Parathyroid adenoma (tissue), 2 donors: ENCODE results near the gene MBNL1.

Experiments used
- H2AFZ ChIP-seq: fragments of 300-600 bp; sonication (generic); one replicate; pipeline ENCODE4 v1.7.0; 2017; ENCODE audit warnings: antibody characterized with exemption, mild to moderate bottlenecking
- H3K27ac ChIP-seq: fragments of 300-600 bp; sonication (generic); one replicate; pipeline ENCODE4 v1.7.0; 2017
- H3K27me3 ChIP-seq: fragments of 300-600 bp; sonication (generic); one replicate; pipeline ENCODE4 v1.7.0; 2017; ENCODE audit warnings: low read length; ENCODE audit not compliant: control insufficient read depth, insufficient read depth
- H3K36me3 ChIP-seq: fragments of 300-600 bp; sonication (generic); one replicate; pipeline ENCODE4 v1.7.0; 2017; ENCODE audit warnings: low read length; ENCODE audit not compliant: control insufficient read depth, insufficient read depth
- H3K4me1 ChIP-seq: fragments of 300-600 bp; sonication (generic); one replicate; pipeline ENCODE4 v1.7.0; 2017; ENCODE audit warnings: control low read depth
- H3K4me2 ChIP-seq: fragments of 300-600 bp; sonication (generic); one replicate; pipeline ENCODE4 v1.7.0; 2017; ENCODE audit warnings: low read length
- H3K4me3 ChIP-seq: fragments of 300-600 bp; sonication (generic); one replicate; pipeline ENCODE4 v1.7.0; 2017; ENCODE audit warnings: low read depth, low read length
- H3K79me2 ChIP-seq: fragments of 300-600 bp; sonication (generic); one replicate; pipeline ENCODE4 v1.7.0; 2017; ENCODE audit warnings: control low read depth
- H3K9ac ChIP-seq: fragments of 300-600 bp; sonication (generic); one replicate; pipeline ENCODE4 v1.7.0; 2017; ENCODE audit warnings: mild to moderate bottlenecking
- H3K9me3 ChIP-seq: fragments of 300-600 bp; sonication (generic); one replicate; pipeline ENCODE4 v1.7.0; 2017; ENCODE audit warnings: low read length; ENCODE audit not compliant: control insufficient read depth
- CTCF ChIP-seq: fragments of 300-600 bp; sonication (generic); IDR thresholded peaks from one replicate; pipeline ENCODE4 v1.7.0; 2017; ENCODE audit warnings: antibody characterized with exemption, mild to moderate bottlenecking
- donor health status: primary hyperparathyroidism.

Gene MBNL1

GRCh38 chr3:152269831-152270734 lies 1.4 kb downstream of the MBNL1 start:
- Histone ChIP-seq H3K79me2 (peaks cover 14% of the 10 kb centered on the region), H3K27me3 (no peaks in the 10 kb centered on the region), H2AFZ (peak overlapping the region; percentile 89), H3K36me3 (no peaks in the 10 kb centered on the region), H3K4me3 (peak overlapping the region; percentile 86), H3K4me2 (peak overlapping the region; percentile 68), H3K9me3 (no peaks in the 10 kb centered on the region), H3K27ac (peak overlapping the region; percentile 95), H3K4me1 (peaks cover 7% of the 10 kb centered on the region), H3K9ac (peak overlapping the region; percentile 78)
- TF ChIP-seq CTCF: no peak

GRCh38 chr3:152270937-152271336 lies 2.2 kb downstream of the MBNL1 start:
- Histone ChIP-seq H3K27me3 (no peaks in the 10 kb centered on the region), H3K9ac (no peak overlapping the region), H3K4me2 (peak overlapping the region; percentile 68), H2AFZ (no peak overlapping the region), H3K4me1 (peaks cover 7% of the 10 kb centered on the region), H3K4me3 (peak overlapping the region; percentile 86), H3K36me3 (no peaks in the 10 kb centered on the region), H3K9me3 (no peaks in the 10 kb centered on the region), H3K79me2 (peaks cover 15% of the 10 kb centered on the region), H3K27ac (peak overlapping the region; percentile 95)
- TF ChIP-seq CTCF: no peak

DNA sequence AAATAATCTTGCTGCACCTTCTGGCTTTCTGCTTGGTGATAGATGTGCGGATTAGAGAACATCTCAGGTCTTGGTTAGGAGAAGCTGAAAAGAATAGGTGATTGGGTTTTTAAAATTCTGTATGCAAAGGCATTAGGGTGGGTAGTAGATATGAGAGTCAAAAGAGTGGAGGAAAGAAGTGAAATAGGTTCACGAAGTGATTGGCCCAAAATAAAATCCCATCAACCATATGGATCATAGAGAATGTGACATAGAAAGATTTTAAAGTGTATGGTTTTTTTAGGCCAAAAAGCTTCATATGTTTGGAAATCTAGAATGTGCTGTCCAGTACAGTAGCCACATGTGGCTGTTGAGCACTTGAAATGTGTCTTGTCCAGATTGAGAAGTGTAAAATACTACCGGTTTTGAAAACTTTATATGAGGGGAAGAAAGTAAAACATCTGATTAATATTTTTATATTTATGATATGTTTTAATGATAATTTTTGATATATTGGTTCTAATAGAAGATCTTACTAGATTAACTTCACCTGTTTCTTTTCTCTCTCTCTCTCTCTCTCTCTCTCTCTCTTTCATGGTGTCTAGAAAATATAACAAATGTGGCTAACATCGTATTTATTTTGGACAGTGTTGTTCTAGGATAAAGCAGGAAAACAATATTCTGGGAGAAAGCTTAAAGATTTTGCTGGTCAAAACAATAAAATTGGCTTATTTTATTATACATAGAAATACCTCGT lies 2.9 kb downstream of the MBNL1 start:
- peak overlapping the region; percentile 34 for H3K4me2 ChIP-seq
- no peak overlapping the region for H3K27ac ChIP-seq
- no peak overlapping the region for H3K9ac ChIP-seq
- no peak for TF ChIP-seq CTCF
- H3K27me3 ChIP-seq: no peaks in the 10 kb centered on the region
- no peaks in the 10 kb centered on the region for H3K36me3 ChIP-seq
- peaks cover 7% of the 10 kb centered on the region for H3K4me1 ChIP-seq
- peak overlapping the region; percentile 86 for H3K4me3 ChIP-seq
- H2AFZ ChIP-seq: no peak overlapping the region
- peaks cover 14% of the 10 kb centered on the region for H3K79me2 ChIP-seq
- H3K9me3 ChIP-seq: no peaks in the 10 kb centered on the region

GRCh38 chr3:152272771-152273242 lies 4.1 kb downstream of the MBNL1 start:
- no peaks in the 10 kb centered on the region for H3K9me3 ChIP-seq
- no peak overlapping the region for H3K4me2 ChIP-seq
- peaks cover 7% of the 10 kb centered on the region for H3K79me2 ChIP-seq
- TF ChIP-seq CTCF: no peak
- no peaks in the 10 kb centered on the region for H3K27me3 ChIP-seq
- H3K27ac ChIP-seq: no peak overlapping the region
- no peak overlapping the region for H2AFZ ChIP-seq
- no peak overlapping the region for H3K4me3 ChIP-seq
- no peak overlapping the region for H3K9ac ChIP-seq
- no peaks in the 10 kb centered on the region for H3K36me3 ChIP-seq
- H3K4me1 ChIP-seq: peaks cover 3% of the 10 kb centered on the region
